IPS-18c (cell line): ENCODE measurements around the gene GTPBP10.

Experiments used
- H3K4me3 ChIP-seq: 2 replicates; pipeline ENCODE4 v1.7.0; 2013; ENCODE audit warnings: low read depth, mild to moderate bottlenecking, low read length, moderate library complexity; ENCODE audit not compliant: insufficient read depth
- H3K9me3 ChIP-seq: one replicate; pipeline ENCODE4 v1.6.1; 2013; ENCODE audit warnings: mild to moderate bottlenecking, low read length, moderate library complexity; ENCODE audit not compliant: control insufficient read depth, insufficient read depth

The GTPBP10 gene

DNA sequence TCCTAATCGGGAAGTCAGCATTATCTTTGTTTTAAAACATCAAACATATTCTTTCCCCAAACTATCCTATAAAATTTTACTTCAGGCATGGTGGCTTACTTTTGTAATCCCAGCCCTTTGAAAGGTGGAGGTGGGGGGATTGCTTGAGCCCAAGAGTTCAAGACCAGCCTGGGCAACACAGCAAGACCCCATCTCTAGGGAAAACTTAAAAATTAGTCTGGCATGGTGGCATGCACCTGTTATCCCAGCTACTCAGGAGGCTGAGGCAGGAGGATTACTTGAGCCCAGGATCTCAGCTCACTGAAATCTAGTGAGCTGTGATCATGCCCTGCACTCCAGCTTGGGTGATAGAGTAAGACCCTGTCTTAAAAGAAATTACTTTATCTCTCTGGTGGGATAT lies 61.6 kb downstream of the GTPBP10 start:
- H3K9me3 ChIP-seq = no peaks in the 10 kb centered on the region

GRCh38 chr7:90409667-90410066 lies 63.2 kb downstream of the GTPBP10 start:
- H3K9me3 ChIP-seq = no peaks in the 10 kb centered on the region

More for the DNA sequence above, 61.6 kb downstream of the GTPBP10 start:
- H3K4me3 ChIP-seq = no peak overlapping the region

GRCh38 chr7:90411510-90411909 lies 65.0 kb downstream of the GTPBP10 start:
- no peak overlapping the region for H3K4me3 ChIP-seq
- H3K9me3 ChIP-seq = no peaks in the 10 kb centered on the region

More at GRCh38 chr7:90409667-90410066, 63.2 kb downstream of the GTPBP10 start:
- no peak overlapping the region for H3K4me3 ChIP-seq

GRCh38 chr7:90412458-90413184 lies 66.1 kb downstream of the GTPBP10 start:
- Histone ChIP-seq H3K9me3 (no peaks in the 10 kb centered on the region), H3K4me3 (no peak overlapping the region)

DNA sequence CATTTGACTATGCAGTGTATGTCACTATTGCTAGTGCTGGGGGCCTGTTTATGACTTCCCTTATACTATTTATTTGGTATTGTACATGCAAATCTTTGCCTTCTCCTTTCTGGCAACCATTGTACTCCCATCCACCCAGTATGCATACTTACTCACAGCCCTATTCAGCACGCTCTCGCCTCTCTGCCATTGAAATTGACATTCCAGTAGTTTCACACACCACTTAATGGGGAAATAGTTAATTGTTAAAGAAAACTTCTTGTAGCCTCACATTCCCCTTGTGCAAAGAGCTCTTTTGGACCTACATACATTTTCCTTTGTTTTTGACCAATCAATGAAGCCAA lies 66.6 kb downstream of the GTPBP10 start:
- H3K4me3 ChIP-seq = no peak overlapping the region
- H3K9me3 ChIP-seq = no peaks in the 10 kb centered on the region

DNA sequence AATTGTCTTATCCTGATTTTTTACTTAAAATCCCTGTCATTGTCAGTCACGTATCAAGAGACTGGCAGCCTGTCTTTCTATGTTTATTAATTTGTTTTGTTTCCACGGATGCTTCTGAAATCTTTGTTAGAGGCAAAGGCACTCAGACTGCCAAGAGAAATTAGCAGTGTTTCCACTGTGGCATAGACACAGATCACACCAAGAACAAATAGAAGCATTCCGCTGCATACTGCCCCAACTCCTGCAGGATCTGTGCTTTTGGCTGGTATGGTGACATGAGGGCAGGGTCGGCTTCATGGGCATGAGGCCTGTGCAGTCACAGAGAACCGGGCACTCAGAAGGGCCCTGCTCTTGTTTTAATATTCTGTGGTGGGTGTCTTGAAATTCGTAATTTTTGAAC lies 75.1 kb downstream of the GTPBP10 start:
- peaks cover 2% of the 10 kb centered on the region for H3K9me3 ChIP-seq

GRCh38 chr7:90424720-90425119 lies 78.2 kb downstream of the GTPBP10 start:
- Histone ChIP-seq H3K9me3 (peaks cover 2% of the 10 kb centered on the region), H3K4me3 (no peak overlapping the region)

More for the DNA sequence above, 75.1 kb downstream of the GTPBP10 start:
- H3K4me3 ChIP-seq = no peak overlapping the region

- no peak overlapping the region for H3K4me3 ChIP-seq
- peaks cover 2% of the 10 kb centered on the region for H3K9me3 ChIP-seq
Measured at GRCh38 chr7:90425376-90425775, 78.9 kb downstream of the GTPBP10 start.

DNA sequence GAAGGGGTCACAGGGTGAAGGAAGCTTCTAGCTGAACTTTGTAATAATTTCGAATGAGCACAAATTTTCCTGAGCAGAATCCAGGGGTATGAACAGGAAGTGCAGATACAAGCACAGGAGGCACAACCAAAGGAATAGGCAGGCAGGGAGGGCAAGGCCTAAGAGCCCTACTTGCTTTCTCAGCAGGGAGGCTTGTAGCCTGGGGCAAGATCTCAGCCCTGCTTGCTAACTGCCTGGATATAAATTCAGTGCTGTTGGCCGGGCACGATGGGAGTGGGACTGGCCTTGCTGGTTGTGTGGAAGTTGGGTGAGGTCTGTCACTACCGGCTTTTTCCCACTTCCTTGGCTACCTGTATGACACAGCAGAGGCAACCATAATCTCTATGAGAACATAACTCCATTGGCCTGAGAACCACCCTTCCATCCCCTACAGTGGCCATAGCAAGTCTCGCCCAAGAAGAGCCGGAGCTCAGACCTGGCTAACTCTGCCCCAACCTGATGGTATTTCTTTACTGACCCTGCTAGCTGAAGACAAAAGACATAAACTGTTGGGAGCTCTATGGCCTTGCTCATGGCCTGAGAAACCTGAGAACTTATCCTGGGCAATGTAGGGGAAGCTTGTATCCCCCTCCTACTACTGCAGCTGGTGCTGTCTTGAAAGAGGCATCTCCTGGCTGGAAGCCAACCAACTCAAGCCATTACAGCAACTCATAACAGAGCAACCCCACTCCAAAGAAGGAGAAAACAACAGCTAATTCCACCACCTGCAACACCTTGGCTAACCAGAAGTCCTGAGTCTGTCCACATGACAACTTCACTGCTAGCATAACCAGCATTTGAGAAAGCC lies 84.3 kb downstream of the GTPBP10 start:
- no peak overlapping the region for H3K4me3 ChIP-seq
- no peaks in the 10 kb centered on the region for H3K9me3 ChIP-seq

GRCh38 chr7:90432752-90433151 lies 86.2 kb downstream of the GTPBP10 start:
- Histone ChIP-seq H3K9me3 (no peaks in the 10 kb centered on the region), H3K4me3 (no peak overlapping the region)

DNA sequence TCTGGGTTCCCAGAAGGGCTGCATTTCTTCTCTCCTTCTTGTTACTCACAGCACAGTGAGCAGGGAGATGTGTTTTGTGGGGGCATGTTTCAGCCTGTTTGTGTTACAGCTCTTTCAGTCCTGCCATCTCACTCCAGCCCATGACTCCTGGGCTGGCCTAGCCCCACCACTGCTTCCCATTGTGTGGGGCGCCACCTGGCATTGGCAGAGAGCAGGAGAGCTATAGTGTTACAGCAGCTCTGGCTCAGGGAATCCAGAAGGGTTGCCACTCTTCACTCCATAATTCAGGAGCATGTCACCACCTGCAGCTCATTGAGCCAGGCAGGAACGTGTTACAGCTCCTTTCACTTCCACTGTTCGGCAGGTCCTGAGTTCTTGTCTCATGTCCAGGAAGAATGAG lies 86.7 kb downstream of the GTPBP10 start:
- Histone ChIP-seq H3K9me3 (no peaks in the 10 kb centered on the region), H3K4me3 (no peak overlapping the region)
